Measurements from ENCODE around the gene MUC2. TPM values are rescaled to one million over a fixed set of nuclear protein-coding genes. Genes with fewer than 3 reads are reported as not detected.

MUC2 gene
- total RNA-seq, 1 donor from 2014 or later, result not detected

GRCh38 chr11:1051356-1052132, 23.1 kb upstream of the MUC2 start:
- no peak for DNase-seq

GRCh38 chr11:1052133-1053011, 22.3 kb upstream of the MUC2 start:
- DNase-seq, result no peak

GRCh38 chr11:1053121-1053901, 21.4 kb upstream of the MUC2 start:
- DNase-seq, result no peak

- no peak for DNase-seq
These were observed 20.2 kb upstream of the MUC2 start for GRCh38 chr11:1054143-1055108.

GRCh38 chr11:1055109-1055703, 19.5 kb upstream of the MUC2 start:
- DNase-seq, result no peak

GRCh38 chr11:1055990-1056771, 18.5 kb upstream of the MUC2 start:
- DNase-seq, result no peak

- DNase-seq, result no peak
These were observed 16.9 kb upstream of the MUC2 start for GRCh38 chr11:1057806-1058205.

GRCh38 chr11:1059759-1060158, 14.9 kb upstream of the MUC2 start:
- DNase-seq, result no peak

- DNase-seq, result no peak
These were observed 14.3 kb upstream of the MUC2 start for GRCh38 chr11:1060410-1060809.

GRCh38 chr11:1060852-1061616, 13.6 kb upstream of the MUC2 start:
- DNase-seq, result no peak

GRCh38 chr11:1062075-1062820, 12.4 kb upstream of the MUC2 start:
- DNase-seq, result no peak

- DNase-seq, result no peak
These were observed 10.5 kb upstream of the MUC2 start for GRCh38 chr11:1064167-1064566.

- no peak for DNase-seq
These were observed 6.7 kb upstream of the MUC2 start for GRCh38 chr11:1067812-1068496.

- no peak for DNase-seq
These were observed 4.9 kb upstream of the MUC2 start for GRCh38 chr11:1069740-1070139.

GRCh38 chr11:1070594-1071462, 3.8 kb upstream of the MUC2 start:
- DNase-seq, result no peak

- DNase-seq, result no peak
These were observed 3.0 kb upstream of the MUC2 start for GRCh38 chr11:1071571-1072115.

Measured in occipital lobe (tissue), 2 donors.